CD4-positive, alpha-beta T cell treated with Interleukin-4 for 1 hour (primary cell): ENCODE results near the gene CD300A.

Experiments
- DNase-seq, 2 donors: peaks; one replicate each; pipeline ENCODE4 v3.0.0-alpha.2; 2020 to 2022

The CD300A gene

GRCh38 chr17:74466111-74466827, at the start of gene CD300A:
Gene CD300A (plus strand): TSS chr17:74466634. CDS start chr17:74466704, 70 bp downstream.
- DNase-seq = peak in 1 of 2 donors; percentile 50

- DNase-seq = no peak
Observed at GRCh38 chr17:74417178-74418045, 49.0 kb upstream of the CD300A start.

- DNase-seq = no peak
Observed at GRCh38 chr17:74419928-74420411, 46.5 kb upstream of the CD300A start.

- DNase-seq = no peak
Observed at GRCh38 chr17:74424117-74424516, 42.3 kb upstream of the CD300A start.

GRCh38 chr17:74424657-74425056, 41.8 kb upstream of the CD300A start:
- DNase-seq = no peak

- no peak for DNase-seq
Observed at GRCh38 chr17:74426551-74427047, 39.8 kb upstream of the CD300A start.

- no peak for DNase-seq
Observed at GRCh38 chr17:74427048-74427762, 39.2 kb upstream of the CD300A start.

GRCh38 chr17:74427763-74428153, 38.7 kb upstream of the CD300A start:
- no peak for DNase-seq

- DNase-seq = no peak
Observed at GRCh38 chr17:74429604-74430384, 36.6 kb upstream of the CD300A start.

- no peak for DNase-seq
Observed at GRCh38 chr17:74430385-74430705, 36.1 kb upstream of the CD300A start.

GRCh38 chr17:74430706-74431567, 35.5 kb upstream of the CD300A start:
- peak in 1 of 2 donors; percentile 27 for DNase-seq

- DNase-seq = peak; percentile 33 to 48
Observed at GRCh38 chr17:74431568-74432423, 34.6 kb upstream of the CD300A start, which contains the start of gene GPRC5C. Gene GPRC5C (plus strand): TSS chr17:74432088. CDS start chr17:74439777, 7,689 bp downstream.

GRCh38 chr17:74432424-74432690, 34.1 kb upstream of the CD300A start:
- no peak for DNase-seq

GRCh38 chr17:74432766-74433391, 33.6 kb upstream of the CD300A start:
- DNase-seq = no peak

- no peak for DNase-seq
Observed at GRCh38 chr17:74433421-74434121, 32.9 kb upstream of the CD300A start.

- DNase-seq = no peak
Observed at GRCh38 chr17:74435775-74436359, 30.6 kb upstream of the CD300A start.

- DNase-seq = peak in 1 of 2 donors; percentile 24
Observed at GRCh38 chr17:74437702-74438101, 28.7 kb upstream of the CD300A start.

GRCh38 chr17:74439691-74440567, 26.5 kb upstream of the CD300A start:
- DNase-seq = no peak
